ENCODE results near the gene EIF4E2.

Gene EIF4E2

GRCh38 chr2:232611061-232611460 lies 60.6 kb downstream of the EIF4E2 start:
- no peak for DNase-seq
- no peaks in the 10 kb centered on the region for H3K9me2 ChIP-seq (replicated peaks; ENCODE audit: insufficient read depth, low read length)
- no peak overlapping the region for H3K4me3 ChIP-seq (ENCODE audit: low read length)
- no peak overlapping the region for H3K27ac ChIP-seq (ENCODE audit: low read length)
- H3K79me2 ChIP-seq (ENCODE audit: low read length): no peaks in the 10 kb centered on the region
- no peaks in the 10 kb centered on the region for H3K4me1 ChIP-seq (ENCODE audit: low read length)
- H3K9ac ChIP-seq (ENCODE audit: low read length): no peak overlapping the region
- H2AFZ ChIP-seq (ENCODE audit: low read length): no peak overlapping the region
- H4K20me1 ChIP-seq (ENCODE audit: insufficient read depth, low read length): no peaks in the 10 kb centered on the region
- H3K27me3 ChIP-seq (replicated peaks; ENCODE audit: insufficient read depth, low read length): no peaks in the 10 kb centered on the region
- H3K4me2 ChIP-seq (ENCODE audit: low read depth, low read length): no peak overlapping the region
- H3F3A ChIP-seq (ENCODE audit: insufficient read depth, low read length): no peaks in the 10 kb centered on the region
- no peaks in the 10 kb centered on the region for H3K36me3 ChIP-seq (replicated peaks; ENCODE audit: insufficient read depth, low read length)
- no peak for TF ChIP-seq CTCF (IDR thresholded peaks at IDR 0.05; ENCODE audit: low read length)
- no peak for TF ChIP-seq EZH2 (optimal IDR thresholded peaks at IDR 0.05; ENCODE audit: low read depth, low read length)
- TF ChIP-seq EZH2phosphoT487 (IDR thresholded peaks at IDR 0.05; ENCODE audit: low read length): no peak
- H3K9me3 ChIP-seq (replicated peaks; ENCODE audit: insufficient read depth, low read length): no peaks in the 10 kb centered on the region

- DNase-seq: peak; percentile 21
- no peak overlapping the region for H3K27ac ChIP-seq (ENCODE audit: low read length)
- H3K9me3 ChIP-seq (replicated peaks; ENCODE audit: insufficient read depth, low read length): no peaks in the 10 kb centered on the region
- no peaks in the 10 kb centered on the region for H4K20me1 ChIP-seq (ENCODE audit: insufficient read depth, low read length)
- no peak overlapping the region for H3K9ac ChIP-seq (ENCODE audit: low read length)
- H3F3A ChIP-seq (ENCODE audit: insufficient read depth, low read length): no peaks in the 10 kb centered on the region
- no peak overlapping the region for H3K4me3 ChIP-seq (ENCODE audit: low read length)
- no peaks in the 10 kb centered on the region for H3K4me1 ChIP-seq (ENCODE audit: low read length)
- no peaks in the 10 kb centered on the region for H3K36me3 ChIP-seq (replicated peaks; ENCODE audit: insufficient read depth, low read length)
- no peaks in the 10 kb centered on the region for H3K27me3 ChIP-seq (replicated peaks; ENCODE audit: insufficient read depth, low read length)
- TF ChIP-seq CTCF (IDR thresholded peaks at IDR 0.05; ENCODE audit: low read length) (peak; percentile 86), EZH2 (optimal IDR thresholded peaks at IDR 0.05; ENCODE audit: low read depth, low read length) (no peak), EZH2phosphoT487 (IDR thresholded peaks at IDR 0.05; ENCODE audit: low read length) (no peak)
- no peaks in the 10 kb centered on the region for H3K79me2 ChIP-seq (ENCODE audit: low read length)
- H2AFZ ChIP-seq (ENCODE audit: low read length): no peak overlapping the region
- H3K4me2 ChIP-seq (ENCODE audit: low read depth, low read length): no peak overlapping the region
- no peaks in the 10 kb centered on the region for H3K9me2 ChIP-seq (replicated peaks; ENCODE audit: insufficient read depth, low read length)
These were observed 61.2 kb downstream of the EIF4E2 start for GRCh38 chr2:232611559-232612218.

GRCh38 chr2:232613538-232614134 lies 63.1 kb downstream of the EIF4E2 start:
- Histone ChIP-seq H3K9ac (ENCODE audit: low read length) (no peak overlapping the region), H3K9me3 (replicated peaks; ENCODE audit: insufficient read depth, low read length) (no peaks in the 10 kb centered on the region), H2AFZ (ENCODE audit: low read length) (no peak overlapping the region), H3K4me1 (ENCODE audit: low read length) (no peaks in the 10 kb centered on the region), H3F3A (ENCODE audit: insufficient read depth, low read length) (no peaks in the 10 kb centered on the region), H3K9me2 (replicated peaks; ENCODE audit: insufficient read depth, low read length) (no peaks in the 10 kb centered on the region), H3K27me3 (replicated peaks; ENCODE audit: insufficient read depth, low read length) (no peaks in the 10 kb centered on the region), H3K36me3 (replicated peaks; ENCODE audit: insufficient read depth, low read length) (no peaks in the 10 kb centered on the region), H3K4me3 (ENCODE audit: low read length) (no peak overlapping the region), H3K4me2 (ENCODE audit: low read depth, low read length) (no peak overlapping the region), H3K79me2 (ENCODE audit: low read length) (no peaks in the 10 kb centered on the region), H3K27ac (ENCODE audit: low read length) (no peak overlapping the region), H4K20me1 (ENCODE audit: insufficient read depth, low read length) (no peaks in the 10 kb centered on the region)
- TF ChIP-seq EZH2phosphoT487 (IDR thresholded peaks at IDR 0.05; ENCODE audit: low read length) (no peak), EZH2 (optimal IDR thresholded peaks at IDR 0.05; ENCODE audit: low read depth, low read length) (no peak), CTCF (IDR thresholded peaks at IDR 0.05; ENCODE audit: low read length) (no peak)
- no peak for DNase-seq
